DOHH2 (cell line): ENCODE measurements around the gene JAG2.

Experiments
- EZH2phosphoT487 ChIP-seq: fragments of 200-600 bp; sonication (generic); IDR thresholded peaks from 2 replicates; pipeline ENCODE4 v1.6.1; 2017; ENCODE audit warnings: borderline replicate concordance, mild to moderate bottlenecking, antibody characterized with exemption, low read length, moderate library complexity, mixed read lengths
- TF ChIP-seq, protein P1 (sequence below): fragments of 200-600 bp; sonication (generic); IDR thresholded peaks from one replicate; pipeline ENCODE4 v1.5.1; 2014; ENCODE audit warnings: antibody characterized with exemption, mild to moderate bottlenecking, low read depth, low read length; ENCODE audit not compliant: poor library complexity, severe bottlenecking

DNA sequence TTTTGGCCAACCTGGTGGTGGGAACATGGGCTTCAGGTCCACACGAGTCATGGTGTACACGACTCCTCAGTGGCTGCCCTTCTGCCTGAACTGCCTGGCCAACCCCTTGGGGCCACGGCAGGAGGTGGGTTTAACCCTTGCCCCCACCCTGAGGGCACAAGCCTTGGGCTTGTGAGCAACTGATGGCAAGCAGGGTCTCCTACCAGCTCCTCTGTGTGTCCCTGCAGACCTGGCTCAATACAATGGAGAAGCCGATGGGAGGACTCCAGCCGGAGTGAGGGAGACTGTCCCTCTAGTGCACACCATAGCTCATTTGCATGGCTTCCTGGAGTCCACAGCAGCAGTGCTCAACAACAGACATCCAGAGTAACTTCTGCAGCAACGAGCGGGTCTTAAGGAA is 28.0 kb downstream of the JAG2 start:
- TF ChIP-seq, protein P1, sequence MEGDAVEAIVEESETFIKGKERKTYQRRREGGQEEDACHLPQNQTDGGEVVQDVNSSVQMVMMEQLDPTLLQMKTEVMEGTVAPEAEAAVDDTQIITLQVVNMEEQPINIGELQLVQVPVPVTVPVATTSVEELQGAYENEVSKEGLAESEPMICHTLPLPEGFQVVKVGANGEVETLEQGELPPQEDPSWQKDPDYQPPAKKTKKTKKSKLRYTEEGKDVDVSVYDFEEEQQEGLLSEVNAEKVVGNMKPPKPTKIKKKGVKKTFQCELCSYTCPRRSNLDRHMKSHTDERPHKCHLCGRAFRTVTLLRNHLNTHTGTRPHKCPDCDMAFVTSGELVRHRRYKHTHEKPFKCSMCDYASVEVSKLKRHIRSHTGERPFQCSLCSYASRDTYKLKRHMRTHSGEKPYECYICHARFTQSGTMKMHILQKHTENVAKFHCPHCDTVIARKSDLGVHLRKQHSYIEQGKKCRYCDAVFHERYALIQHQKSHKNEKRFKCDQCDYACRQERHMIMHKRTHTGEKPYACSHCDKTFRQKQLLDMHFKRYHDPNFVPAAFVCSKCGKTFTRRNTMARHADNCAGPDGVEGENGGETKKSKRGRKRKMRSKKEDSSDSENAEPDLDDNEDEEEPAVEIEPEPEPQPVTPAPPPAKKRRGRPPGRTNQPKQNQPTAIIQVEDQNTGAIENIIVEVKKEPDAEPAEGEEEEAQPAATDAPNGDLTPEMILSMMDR = no peak
- no peak for TF ChIP-seq EZH2phosphoT487
